Measurements from ENCODE around the gene PRELID3B.

DNA sequence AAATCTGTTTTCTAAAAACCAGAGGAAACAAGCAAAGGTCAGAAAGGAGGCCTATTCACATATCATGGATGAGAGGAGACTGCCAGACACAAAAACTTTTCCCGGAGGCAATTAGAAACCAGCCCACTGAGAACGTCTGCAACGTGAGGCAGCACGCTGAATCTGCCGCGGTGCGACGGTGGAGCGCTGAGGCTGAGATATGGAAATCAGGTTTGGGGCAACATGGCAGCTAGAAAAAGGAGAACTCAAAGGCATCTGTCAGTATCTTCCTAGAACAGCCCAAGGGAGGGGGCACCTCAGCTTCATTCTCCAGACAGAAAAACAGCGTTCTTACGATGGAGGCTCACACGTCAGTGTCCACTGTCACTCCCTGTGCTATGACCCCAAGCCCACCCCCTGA, 5.2 kb downstream of the PRELID3B start:
- TF ChIP-seq EZH2 (IDR thresholded peaks at IDR 0.05; ENCODE audit: insufficient read depth, poor library complexity, severe bottlenecking) = no peak
- no peak for TF ChIP-seq EZH2phosphoT487 (IDR thresholded peaks at IDR 0.05; ENCODE audit: insufficient read depth, low read depth)

Measured in GM23248 (cell line).